HG03159 (cell line): ENCODE data around the gene ACBD6.

ENCODE experiments used
- ATAC-seq: cut with Tn5 transposase; IDR thresholded peaks from one replicate; pipeline ENCODE4 v1.9.1; 2021; ENCODE audit warnings: mild to moderate bottlenecking, moderate library complexity; ENCODE audit not compliant: unreplicated experiment

The ACBD6 gene

GRCh38 chr1:180376253-180376652 lies 126.1 kb downstream of the ACBD6 start:
- ATAC-seq = no peak

DNA sequence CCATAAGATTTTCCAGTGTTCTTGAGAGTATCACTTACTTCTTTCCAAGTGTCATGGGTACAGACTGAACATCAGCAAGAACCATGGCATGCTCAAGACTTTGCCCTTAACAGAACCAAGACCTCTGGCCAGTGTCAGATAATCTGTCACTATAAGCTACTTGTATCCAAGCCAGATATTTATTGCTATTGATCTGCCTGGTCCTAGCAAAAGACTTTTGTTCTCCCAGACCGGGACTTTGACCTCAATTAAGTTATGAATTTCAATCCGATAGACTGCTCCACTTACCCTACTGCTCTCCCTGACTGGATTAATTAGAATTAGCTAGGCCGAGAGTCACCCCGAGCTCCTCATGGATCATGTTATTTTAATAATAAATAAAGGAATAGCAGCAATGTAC lies 129.6 kb downstream of the ACBD6 start:
- ATAC-seq = no peak

- no peak for ATAC-seq
Measured at GRCh38 chr1:180370597-180370996, 131.8 kb downstream of the ACBD6 start.

DNA sequence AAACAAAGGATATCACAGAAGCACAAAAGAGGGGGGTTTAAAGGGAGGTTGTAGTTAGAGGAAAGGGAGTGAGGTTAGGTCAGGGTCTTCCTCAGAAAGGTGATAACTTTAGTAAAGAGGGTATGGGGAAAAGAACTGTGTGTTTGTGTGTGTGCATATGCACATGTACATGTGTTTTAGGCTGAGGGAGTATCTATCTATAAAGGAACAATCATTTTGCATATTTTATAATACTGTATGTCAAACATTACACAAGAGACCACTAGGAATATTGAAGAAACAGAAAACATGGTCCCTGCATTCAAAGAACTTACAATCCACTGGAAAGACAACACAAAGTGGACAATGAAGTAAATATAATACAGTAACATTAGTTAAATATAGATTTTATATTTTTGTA lies 132.2 kb downstream of the ACBD6 start:
- no peak for ATAC-seq

GRCh38 chr1:180369061-180369460 lies 133.3 kb downstream of the ACBD6 start:
- no peak for ATAC-seq

GRCh38 chr1:180366371-180367068 lies 135.9 kb downstream of the ACBD6 start:
- ATAC-seq = no peak

DNA sequence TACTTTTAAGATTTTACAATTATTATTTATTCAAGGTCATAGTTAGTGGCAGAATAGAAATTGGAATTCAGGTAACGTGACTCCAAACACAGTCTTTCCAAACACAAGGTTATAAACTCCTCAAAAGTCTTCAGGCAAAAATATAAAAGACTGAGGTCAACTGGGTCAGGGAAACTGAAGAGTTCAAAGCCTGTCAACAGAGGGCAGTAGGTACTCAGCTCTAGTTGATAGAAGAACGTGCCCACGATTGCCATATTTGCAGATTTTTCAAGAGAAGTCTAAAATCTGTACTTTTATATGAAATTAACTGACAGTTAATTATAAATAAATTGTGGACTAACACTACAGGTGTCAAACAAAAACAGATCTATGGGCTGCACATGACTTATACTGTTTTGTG lies 137.3 kb downstream of the ACBD6 start:
- no peak for ATAC-seq

- ATAC-seq = no peak
Measured at GRCh38 chr1:180363246-180363995, 139.0 kb downstream of the ACBD6 start.

DNA sequence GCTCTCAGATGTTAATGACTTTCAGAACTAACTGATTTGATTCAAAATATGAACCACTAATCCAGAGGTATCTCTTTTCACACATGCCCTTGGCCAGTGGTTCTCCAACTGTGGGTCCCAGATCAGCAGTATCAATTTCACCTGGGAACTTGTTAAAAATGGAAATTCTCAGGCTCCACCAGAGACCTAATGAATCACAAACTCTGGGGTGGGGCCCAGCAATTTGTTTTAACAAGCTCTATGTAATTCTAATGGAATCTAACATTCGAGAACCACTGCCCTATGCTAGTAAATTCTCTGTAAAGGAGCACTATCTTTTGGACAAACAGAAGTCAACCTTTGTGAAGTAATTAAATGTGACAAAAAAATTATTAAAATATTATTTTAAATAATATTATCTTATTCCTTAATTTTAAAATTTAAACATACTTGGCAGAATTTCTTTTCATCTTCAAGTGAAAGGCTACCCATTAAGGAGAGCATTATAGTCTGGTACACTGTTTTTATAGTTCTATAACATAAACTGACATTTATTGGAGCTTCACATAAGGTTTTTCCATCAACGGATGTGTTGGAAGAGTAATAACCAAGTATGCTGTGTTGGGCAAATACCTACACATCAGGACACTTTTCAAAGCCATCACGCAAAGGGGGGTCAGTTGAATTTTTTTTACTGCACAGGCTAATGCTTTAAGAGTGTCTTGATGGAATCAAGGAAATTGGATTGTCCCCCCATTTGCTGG lies 141.9 kb downstream of the ACBD6 start:
- ATAC-seq = no peak

DNA sequence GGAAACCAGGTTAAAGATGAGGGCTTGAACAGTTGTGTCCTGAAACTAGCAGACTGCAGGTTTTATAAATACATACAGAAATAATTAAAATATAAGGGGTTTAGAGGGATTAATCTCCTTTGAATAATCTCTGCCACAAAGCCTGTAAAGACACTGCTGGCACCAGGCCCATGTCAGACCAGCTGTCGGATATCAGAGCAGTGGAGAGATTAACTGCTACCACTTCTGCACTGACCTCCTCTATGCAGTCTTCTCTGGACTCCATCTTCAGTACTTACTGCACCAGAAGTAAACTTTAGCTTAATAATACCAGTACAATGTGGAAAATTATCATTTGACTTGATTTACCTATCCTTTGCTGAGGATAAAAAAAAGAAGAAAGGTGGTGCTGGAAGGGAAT lies 143.7 kb downstream of the ACBD6 start:
- no peak for ATAC-seq

- ATAC-seq = no peak
Measured at GRCh38 chr1:180353945-180354344, 148.4 kb downstream of the ACBD6 start.

DNA sequence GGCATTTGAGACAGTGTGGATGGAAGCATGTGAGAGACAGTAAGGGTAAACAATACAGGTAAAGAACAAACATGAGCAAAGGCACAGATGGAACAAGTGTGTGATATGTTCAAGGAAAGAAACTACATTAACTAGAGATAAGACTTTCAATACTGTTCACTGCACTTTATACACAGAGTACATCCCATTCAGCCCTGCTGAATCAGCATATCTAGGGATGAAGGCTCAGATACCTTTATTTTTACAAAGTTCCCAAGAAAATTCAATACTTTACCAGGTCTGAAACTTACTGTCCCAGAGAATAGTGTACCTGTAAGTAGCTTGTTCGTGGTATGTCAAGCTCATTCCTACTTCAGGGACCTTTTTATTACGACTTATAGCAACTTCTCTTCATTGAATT lies 149.8 kb downstream of the ACBD6 start:
- no peak for ATAC-seq

- ATAC-seq = no peak
Measured at GRCh38 chr1:180352021-180352420, 150.4 kb downstream of the ACBD6 start.

- no peak for ATAC-seq
Measured at GRCh38 chr1:180345148-180345547, 157.2 kb downstream of the ACBD6 start.

GRCh38 chr1:180343921-180344769 lies 158.2 kb downstream of the ACBD6 start:
- no peak for ATAC-seq

GRCh38 chr1:180327089-180327488 lies 175.3 kb downstream of the ACBD6 start:
- ATAC-seq = no peak

GRCh38 chr1:180312926-180313325 lies 189.5 kb downstream of the ACBD6 start:
- ATAC-seq = no peak

- no peak for ATAC-seq
Measured at GRCh38 chr1:180311011-180311730, 191.2 kb downstream of the ACBD6 start.

- no peak for ATAC-seq
Measured at GRCh38 chr1:180310095-180310494, 192.3 kb downstream of the ACBD6 start.

DNA sequence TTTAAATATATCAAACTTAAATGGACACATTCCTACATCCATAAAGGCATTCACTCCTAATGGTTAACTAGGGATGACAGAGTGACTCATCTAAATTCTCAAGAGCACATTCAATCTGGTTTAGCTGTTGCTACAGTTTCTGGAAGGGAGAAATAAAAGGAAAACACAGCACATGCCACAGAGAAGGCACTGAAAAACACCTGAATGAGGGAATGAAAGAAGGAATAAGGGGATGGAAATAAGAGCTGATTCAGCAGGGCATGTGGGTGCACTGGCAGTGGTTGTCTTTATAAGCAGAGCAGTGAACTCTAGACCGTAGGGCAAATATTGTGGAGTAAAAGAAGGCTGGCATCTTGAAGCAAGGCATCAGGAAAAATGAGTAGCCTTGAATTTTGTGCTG lies 193.0 kb downstream of the ACBD6 start:
- no peak for ATAC-seq
